ENCODE data around the gene PCDHA9. TPM values are rescaled to one million over a fixed set of nuclear protein-coding genes. Genes with fewer than 3 reads are reported as not detected.
"Not testable (repeated sequence)": the region's sequence is repeated elsewhere in the genome, so short reads cannot be mapped to it uniquely, and the experiment has no call there.

Gene PCDHA9, protein sequence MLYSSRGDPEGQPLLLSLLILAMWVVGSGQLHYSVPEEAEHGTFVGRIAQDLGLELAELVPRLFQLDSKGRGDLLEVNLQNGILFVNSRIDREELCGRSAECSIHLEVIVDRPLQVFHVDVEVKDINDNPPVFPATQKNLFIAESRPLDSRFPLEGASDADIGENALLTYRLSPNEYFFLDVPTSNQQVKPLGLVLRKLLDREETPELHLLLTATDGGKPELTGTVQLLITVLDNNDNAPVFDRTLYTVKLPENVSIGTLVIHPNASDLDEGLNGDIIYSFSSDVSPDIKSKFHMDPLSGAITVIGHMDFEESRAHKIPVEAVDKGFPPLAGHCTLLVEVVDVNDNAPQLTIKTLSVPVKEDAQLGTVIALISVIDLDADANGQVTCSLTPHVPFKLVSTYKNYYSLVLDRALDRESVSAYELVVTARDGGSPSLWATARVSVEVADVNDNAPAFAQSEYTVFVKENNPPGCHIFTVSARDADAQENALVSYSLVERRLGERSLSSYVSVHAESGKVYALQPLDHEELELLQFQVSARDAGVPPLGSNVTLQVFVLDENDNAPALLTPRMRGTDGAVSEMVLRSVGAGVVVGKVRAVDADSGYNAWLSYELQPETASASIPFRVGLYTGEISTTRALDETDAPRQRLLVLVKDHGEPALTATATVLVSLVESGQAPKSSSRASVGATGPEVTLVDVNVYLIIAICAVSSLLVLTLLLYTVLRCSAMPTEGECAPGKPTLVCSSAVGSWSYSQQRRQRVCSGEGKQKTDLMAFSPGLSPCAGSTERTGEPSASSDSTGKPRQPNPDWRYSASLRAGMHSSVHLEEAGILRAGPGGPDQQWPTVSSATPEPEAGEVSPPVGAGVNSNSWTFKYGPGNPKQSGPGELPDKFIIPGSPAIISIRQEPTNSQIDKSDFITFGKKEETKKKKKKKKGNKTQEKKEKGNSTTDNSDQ
- total RNA-seq (not detected), total RNA-seq (0 reads per million in 2 donors)

DNA sequence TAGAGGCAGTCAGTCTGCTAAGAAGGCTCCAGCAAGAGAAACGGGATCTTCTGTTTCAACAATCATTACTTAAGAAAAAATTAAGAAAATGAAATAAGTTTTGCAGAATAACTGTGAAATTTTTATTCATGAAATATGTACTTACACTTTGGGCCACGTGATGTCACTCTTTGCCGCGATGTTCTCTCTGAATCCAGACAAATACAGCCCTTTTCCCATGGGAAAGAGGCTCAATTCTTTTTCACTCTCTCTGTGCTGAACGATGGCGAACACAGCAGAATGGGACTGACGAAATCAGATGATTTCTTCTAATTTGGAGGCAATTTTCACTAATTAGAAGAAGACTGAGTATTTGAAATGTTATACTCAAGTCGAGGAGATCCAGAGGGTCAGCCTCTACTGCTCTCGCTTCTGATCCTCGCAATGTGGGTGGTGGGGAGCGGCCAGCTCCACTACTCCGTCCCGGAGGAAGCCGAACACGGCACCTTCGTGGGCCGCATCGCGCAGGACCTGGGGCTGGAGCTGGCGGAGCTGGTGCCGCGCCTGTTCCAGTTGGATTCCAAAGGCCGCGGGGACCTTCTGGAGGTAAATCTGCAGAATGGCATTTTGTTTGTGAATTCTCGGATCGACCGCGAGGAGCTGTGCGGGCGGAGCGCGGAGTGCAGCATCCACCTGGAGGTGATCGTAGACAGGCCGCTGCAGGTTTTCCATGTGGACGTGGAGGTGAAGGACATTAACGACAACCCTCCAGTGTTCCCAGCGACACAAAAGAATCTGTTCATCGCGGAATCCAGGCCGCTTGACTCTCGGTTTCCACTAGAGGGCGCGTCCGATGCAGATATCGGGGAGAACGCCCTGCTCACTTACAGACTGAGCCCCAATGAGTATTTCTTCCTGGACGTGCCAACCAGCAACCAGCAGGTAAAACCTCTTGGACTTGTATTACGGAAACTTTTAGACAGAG lies at the start of gene PCDHA9:
TSS of gene PCDHA9 (plus strand) at position 244 of the 964 bp plus-strand sequence. CDS start at position 358, 114 bp downstream.
- not testable (repeated sequence) for H3K27ac Mint-ChIP-seq; H3K4me3 Mint-ChIP-seq; H3K9me3 ChIP-seq (ENCODE audit: control insufficient read depth, low read length, poor library complexity, severe bottlenecking); DNase-seq; H3K4me1 Mint-ChIP-seq; H3K36me3 Mint-ChIP-seq (ENCODE audit: low read depth); ATAC-seq
- peaks cover 31% of the 10 kb centered on the region for H3K27me3 Mint-ChIP-seq

DNA sequence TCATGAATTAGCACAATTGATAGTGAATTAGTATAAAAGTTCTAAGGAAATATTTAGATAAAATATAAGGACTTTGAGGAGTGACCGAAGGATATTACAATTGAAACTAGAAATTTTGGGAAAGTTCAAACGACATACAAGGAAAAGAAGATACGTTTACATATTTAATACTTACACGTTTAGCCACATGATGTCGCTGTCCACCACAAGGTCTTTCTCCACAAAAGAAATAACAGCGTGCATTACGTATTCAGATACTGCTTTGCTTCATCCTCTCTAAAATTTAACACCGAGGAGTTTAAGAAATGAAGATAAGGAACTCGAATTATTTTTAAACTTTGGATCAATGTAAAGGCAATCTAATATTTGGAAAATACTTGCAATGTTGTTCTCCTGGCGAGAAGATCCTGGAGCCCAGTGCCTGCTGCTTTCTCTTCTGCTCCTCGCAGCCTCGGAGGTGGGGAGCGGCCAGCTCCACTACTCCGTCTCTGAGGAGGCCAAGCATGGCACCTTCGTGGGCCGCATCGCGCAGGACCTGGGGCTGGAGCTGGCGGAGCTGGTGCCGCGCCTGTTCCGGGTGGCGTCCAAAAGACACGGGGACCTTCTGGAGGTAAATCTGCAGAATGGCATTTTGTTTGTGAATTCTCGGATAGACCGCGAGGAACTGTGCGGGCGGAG lies 47.2 kb upstream of the PCDHA9 start, which contains the start of gene PCDHA3:
TSS of gene PCDHA3 (plus strand) at position 242 of the 678 bp plus-strand sequence.
- no peak for ATAC-seq

GRCh38 chr5:140801494-140801841 lies 46.7 kb upstream of the PCDHA9 start:
- no peak overlapping the region for H3K27ac Mint-ChIP-seq
- H3K4me3 Mint-ChIP-seq = no peak overlapping the region
- H3K4me1 Mint-ChIP-seq = no peaks in the 10 kb centered on the region
- ATAC-seq (no peak), DNase-seq (no peak)
- H3K27me3 Mint-ChIP-seq = peaks cover 12% of the 10 kb centered on the region
- H3K36me3 Mint-ChIP-seq (ENCODE audit: low read depth) = no peaks in the 10 kb centered on the region
- peaks cover 4% of the 10 kb centered on the region for H3K9me3 ChIP-seq (ENCODE audit: control insufficient read depth, low read length, poor library complexity, severe bottlenecking)

More for the DNA sequence above, 47.2 kb upstream of the PCDHA9 start, which contains the start of gene PCDHA3:
- Mint-ChIP-seq H3K4me3 (no peak within 1 kb of the TSS), H3K27ac (no peak within 1 kb of the TSS), H3K27me3 (peaks cover 9% of the 10 kb centered on the region), H3K36me3 (ENCODE audit: low read depth) (no peaks in the 10 kb centered on the region), H3K4me1 (no peaks in the 10 kb centered on the region)
- peaks cover 4% of the 10 kb centered on the region for H3K9me3 ChIP-seq (ENCODE audit: control insufficient read depth, low read length, poor library complexity, severe bottlenecking)
- DNase-seq = no peak

DNA sequence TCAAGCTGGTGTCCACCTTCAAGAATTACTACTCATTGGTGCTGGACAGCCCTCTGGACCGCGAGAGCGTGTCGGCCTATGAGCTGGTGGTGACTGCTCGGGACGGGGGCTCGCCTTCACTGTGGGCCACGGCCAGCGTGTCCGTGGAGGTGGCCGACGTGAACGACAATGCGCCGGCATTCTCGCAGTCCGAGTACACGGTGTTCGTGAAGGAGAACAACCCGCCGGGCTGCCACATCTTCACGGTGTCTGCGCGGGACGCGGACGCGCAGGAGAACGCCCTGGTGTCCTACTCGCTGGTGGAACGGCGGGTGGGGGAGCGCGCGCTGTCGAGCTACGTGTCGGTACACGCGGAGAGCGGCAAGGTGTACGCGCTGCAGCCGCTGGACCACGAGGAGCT lies 45.8 kb upstream of the PCDHA9 start:
- not testable (repeated sequence) for H3K27ac Mint-ChIP-seq; H3K36me3 Mint-ChIP-seq (ENCODE audit: low read depth); H3K9me3 ChIP-seq (ENCODE audit: control insufficient read depth, low read length, poor library complexity, severe bottlenecking); H3K4me3 Mint-ChIP-seq; ATAC-seq; H3K4me1 Mint-ChIP-seq; DNase-seq
- peaks cover 12% of the 10 kb centered on the region for H3K27me3 Mint-ChIP-seq

DNA sequence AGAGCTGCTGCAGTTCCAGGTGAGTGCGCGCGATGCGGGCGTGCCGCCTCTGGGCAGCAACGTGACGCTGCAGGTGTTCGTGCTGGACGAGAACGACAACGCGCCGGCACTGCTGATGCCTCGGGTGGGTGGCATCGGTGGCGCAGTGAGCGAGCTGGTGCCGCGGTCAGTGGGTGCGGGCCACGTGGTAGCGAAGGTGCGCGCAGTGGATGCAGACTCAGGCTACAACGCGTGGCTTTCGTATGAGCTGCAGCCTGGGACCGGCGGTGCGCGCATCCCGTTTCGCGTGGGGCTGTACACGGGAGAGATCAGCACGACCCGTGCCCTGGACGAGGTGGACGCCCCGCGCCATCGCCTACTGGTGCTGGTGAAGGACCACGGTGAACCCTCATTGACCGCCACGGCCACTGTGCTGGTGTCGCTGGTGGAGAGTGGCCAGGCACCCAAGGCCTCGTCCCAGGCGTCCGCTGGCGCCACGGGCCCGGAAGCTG lies 45.4 kb upstream of the PCDHA9 start:
- no peak for ATAC-seq
- Mint-ChIP-seq H3K27me3 (peaks cover 12% of the 10 kb centered on the region), H3K4me1 (no peaks in the 10 kb centered on the region), H3K27ac (no peak overlapping the region), H3K4me3 (no peak overlapping the region), H3K36me3 (ENCODE audit: low read depth) (no peaks in the 10 kb centered on the region)
- peaks cover 4% of the 10 kb centered on the region for H3K9me3 ChIP-seq (ENCODE audit: control insufficient read depth, low read length, poor library complexity, severe bottlenecking)
- DNase-seq = no peak

DNA sequence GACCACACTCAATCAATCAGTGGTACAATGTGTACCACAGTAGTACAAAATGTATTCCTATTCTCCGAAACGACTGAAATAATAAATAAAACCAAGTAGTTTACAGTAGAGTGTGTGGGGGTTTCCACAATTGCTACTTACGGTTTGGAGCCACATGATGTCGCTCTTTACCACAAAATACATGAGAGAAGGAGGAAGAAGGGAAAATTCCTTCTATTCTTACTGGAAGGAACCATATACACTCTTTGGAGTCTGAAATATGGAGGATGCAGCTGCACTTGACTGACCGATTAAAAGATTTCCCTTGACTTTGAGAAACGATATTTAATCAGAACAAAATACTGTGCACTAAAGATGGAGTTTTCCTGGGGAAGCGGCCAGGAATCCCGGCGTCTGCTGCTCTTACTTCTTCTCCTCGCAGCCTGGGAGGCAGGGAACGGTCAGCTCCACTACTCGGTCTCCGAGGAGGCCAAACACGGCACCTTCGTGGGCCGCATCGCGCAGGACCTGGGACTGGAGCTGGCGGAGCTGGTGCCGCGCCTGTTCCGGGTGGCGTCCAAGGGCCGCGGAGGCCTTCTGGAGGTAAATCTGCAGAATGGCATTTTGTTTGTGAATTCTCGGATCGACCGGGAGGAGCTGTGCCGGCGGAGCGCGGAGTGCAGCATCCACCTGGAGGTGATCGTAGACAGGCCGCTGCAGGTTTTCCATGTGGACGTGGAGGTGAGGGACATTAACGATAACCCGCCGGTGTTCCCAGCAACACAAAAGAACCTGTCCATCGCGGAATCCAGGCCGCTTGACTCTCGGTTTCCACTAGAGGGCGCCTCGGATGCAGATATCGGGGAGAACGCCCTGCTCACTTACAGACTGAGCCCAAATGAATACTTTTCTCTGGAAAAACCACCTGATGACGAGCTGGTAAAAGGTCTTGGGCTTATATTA lies 41.1 kb upstream of the PCDHA9 start, which contains the start of gene PCDHA4:
TSS of gene PCDHA4 (plus strand) at position 235 of the 942 bp plus-strand sequence.
- no peak for ATAC-seq
- no peaks in the 10 kb centered on the region for H3K36me3 Mint-ChIP-seq (ENCODE audit: low read depth)
- H3K9me3 ChIP-seq (ENCODE audit: control insufficient read depth, low read length, poor library complexity, severe bottlenecking) = peaks cover 4% of the 10 kb centered on the region
- no peak within 1 kb of the TSS for H3K4me3 Mint-ChIP-seq
- no peak within 1 kb of the TSS for H3K27ac Mint-ChIP-seq
- DNase-seq = no peak
- H3K4me1 Mint-ChIP-seq = no peaks in the 10 kb centered on the region
- peaks cover 12% of the 10 kb centered on the region for H3K27me3 Mint-ChIP-seq

GRCh38 chr5:140808241-140808888 lies 39.8 kb upstream of the PCDHA9 start:
- H3K36me3 Mint-ChIP-seq (ENCODE audit: low read depth); ATAC-seq; H3K27ac Mint-ChIP-seq; H3K4me3 Mint-ChIP-seq; H3K9me3 ChIP-seq (ENCODE audit: control insufficient read depth, low read length, poor library complexity, severe bottlenecking); H3K4me1 Mint-ChIP-seq; DNase-seq: not testable (repeated sequence)
- H3K27me3 Mint-ChIP-seq = peaks cover 12% of the 10 kb centered on the region

GRCh38 chr5:140808889-140809291 lies 39.3 kb upstream of the PCDHA9 start:
- no peaks in the 10 kb centered on the region for H3K36me3 Mint-ChIP-seq (ENCODE audit: low read depth)

DNA sequence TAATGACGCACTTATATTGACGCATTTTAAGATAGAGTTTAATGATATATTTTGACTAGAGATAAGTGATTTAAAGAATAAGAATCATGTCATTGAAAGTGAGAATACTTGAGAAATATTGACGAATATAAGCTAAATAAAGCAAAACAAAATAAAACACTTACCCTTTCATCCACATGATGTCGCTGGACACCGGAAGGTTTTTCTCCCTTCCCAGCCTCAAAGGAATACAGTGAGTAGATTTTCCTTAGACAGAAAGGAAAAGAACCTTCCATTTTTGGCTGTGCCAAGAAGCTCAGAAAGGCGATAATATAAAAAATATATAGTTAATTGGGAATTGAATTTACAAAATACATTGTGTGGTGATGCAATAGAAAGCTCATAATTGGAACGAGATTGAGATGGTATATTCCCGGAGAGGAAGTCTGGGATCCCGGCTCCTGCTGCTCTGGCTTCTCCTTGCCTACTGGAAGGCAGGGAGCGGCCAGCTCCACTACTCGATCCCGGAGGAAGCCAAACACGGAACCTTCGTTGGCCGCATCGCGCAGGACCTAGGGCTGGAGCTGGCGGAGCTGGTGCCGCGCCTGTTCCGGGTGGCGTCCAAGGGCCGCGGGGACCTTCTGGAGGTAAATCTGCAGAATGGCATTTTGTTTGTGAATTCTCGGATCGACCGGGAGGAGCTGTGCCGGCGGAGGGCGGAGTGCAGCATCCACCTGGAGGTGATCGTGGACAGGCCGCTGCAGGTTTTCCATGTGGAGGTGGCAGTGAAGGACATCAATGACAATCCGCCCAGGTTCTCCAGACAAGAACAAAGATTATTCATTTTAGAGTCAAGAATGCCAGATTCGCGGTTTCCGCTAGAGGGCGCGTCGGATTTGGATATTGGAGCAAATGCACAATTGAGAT lies 26.6 kb upstream of the PCDHA9 start, which contains the start of gene PCDHA5:
TSS of gene PCDHA5 (plus strand) at position 239 of the 906 bp plus-strand sequence.
- Mint-ChIP-seq H3K4me1 (no peaks in the 10 kb centered on the region), H3K36me3 (ENCODE audit: low read depth) (no peaks in the 10 kb centered on the region), H3K27me3 (no peaks in the 10 kb centered on the region), H3K4me3 (no peak within 1 kb of the TSS), H3K27ac (no peak within 1 kb of the TSS)
- DNase-seq = no peak
- no peaks in the 10 kb centered on the region for H3K9me3 ChIP-seq (ENCODE audit: control insufficient read depth, low read length, poor library complexity, severe bottlenecking)
- ATAC-seq = no peak

More at GRCh38 chr5:140808889-140809291, 39.3 kb upstream of the PCDHA9 start:
- no peak for ATAC-seq
- H3K4me3 Mint-ChIP-seq = no peak overlapping the region
- H3K9me3 ChIP-seq (ENCODE audit: control insufficient read depth, low read length, poor library complexity, severe bottlenecking) = peaks cover 2% of the 10 kb centered on the region
- H3K27me3 Mint-ChIP-seq = peaks cover 12% of the 10 kb centered on the region
- DNase-seq = no peak
- H3K4me1 Mint-ChIP-seq = no peaks in the 10 kb centered on the region
- no peak overlapping the region for H3K27ac Mint-ChIP-seq

- H3K4me1 Mint-ChIP-seq = no peaks in the 10 kb centered on the region
- DNase-seq (no peak), ATAC-seq (no peak)
- H3K4me3 Mint-ChIP-seq = no peak overlapping the region
- no peaks in the 10 kb centered on the region for H3K36me3 Mint-ChIP-seq (ENCODE audit: low read depth)
- no peaks in the 10 kb centered on the region for H3K9me3 ChIP-seq (ENCODE audit: control insufficient read depth, low read length, poor library complexity, severe bottlenecking)
- peaks cover 6% of the 10 kb centered on the region for H3K27me3 Mint-ChIP-seq
- no peak overlapping the region for H3K27ac Mint-ChIP-seq
Measured at GRCh38 chr5:140822281-140822629, 25.9 kb upstream of the PCDHA9 start.

All from T-helper 17 cell (primary cell).